ENCODE measurements around the gene LAPTM4A.

The LAPTM4A gene

DNA sequence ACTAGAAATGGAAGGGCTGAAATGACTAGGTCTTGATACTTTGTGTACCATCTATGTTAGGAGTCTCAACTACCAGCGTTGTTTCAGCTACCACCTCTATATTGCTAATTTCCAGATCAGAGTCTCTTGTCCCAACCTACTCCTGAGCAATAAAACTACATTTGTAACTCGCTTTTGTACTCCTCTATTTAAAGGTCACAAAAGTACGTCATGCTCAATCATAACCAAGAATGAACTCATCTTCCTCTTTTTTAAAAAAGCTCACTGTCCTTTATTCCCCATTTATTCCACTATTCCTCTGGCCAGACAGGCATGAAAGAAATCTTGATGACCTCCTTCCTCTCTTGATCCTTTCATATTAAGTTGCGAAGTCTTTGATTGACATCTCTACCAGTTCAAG, 27.7 kb downstream of the LAPTM4A start:
- no peak for DNase-seq (ENCODE audit: low read depth in 1 of 2, low spot score in 1 of 2)

DNA sequence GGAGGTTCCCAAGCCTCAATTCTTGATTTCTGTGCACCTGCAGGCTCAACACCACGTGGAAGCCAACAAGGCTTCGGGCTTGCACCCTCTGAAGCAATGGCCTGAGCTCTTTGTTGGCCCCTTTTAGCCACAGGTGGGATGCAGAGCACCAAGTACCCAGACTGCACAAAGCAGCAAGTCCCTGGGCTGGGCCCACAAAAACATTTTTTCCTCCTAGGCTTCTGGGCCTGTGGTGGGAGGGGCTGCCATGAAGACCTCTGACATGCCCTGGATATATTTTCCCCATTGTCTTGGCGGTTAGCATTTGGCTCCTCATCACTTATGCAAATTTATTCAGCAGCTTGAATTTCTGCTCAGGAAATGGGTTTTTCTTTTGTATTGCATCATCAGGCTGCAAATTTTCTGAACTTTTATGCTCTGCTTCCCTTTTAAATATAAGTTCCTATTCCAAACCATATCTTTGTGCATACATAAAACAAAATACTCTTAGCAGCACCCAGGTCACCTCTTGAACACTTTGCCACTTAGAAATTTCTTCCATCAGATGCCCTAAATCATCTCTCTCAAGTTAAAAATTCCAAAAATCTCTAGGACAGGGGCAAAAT, 29.9 kb downstream of the LAPTM4A start:
- no peak for DNase-seq (ENCODE audit: low read depth in 1 of 2, low spot score in 1 of 2)

DNA sequence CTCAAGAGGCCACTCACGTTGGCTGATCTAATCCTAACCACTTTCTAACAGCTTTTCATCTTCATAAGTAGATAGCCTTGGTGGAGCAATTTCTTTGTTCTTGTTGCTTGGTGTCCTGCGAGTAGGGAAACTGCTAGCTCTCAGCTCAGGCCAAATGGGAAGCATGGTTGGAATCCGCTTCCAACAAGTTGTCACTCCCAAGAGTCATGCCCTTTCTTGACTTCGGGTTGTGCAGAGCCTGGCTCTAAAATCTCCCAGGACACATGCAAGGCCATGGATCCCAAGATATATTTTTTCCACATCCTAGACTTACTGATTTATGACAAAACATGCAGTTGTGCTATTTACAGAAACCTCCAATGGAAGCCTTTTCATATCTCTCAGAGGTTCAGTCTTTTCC, 31.7 kb downstream of the LAPTM4A start:
- DNase-seq (ENCODE audit: low read depth in 1 of 2, low spot score in 1 of 2) = no peak

DNA sequence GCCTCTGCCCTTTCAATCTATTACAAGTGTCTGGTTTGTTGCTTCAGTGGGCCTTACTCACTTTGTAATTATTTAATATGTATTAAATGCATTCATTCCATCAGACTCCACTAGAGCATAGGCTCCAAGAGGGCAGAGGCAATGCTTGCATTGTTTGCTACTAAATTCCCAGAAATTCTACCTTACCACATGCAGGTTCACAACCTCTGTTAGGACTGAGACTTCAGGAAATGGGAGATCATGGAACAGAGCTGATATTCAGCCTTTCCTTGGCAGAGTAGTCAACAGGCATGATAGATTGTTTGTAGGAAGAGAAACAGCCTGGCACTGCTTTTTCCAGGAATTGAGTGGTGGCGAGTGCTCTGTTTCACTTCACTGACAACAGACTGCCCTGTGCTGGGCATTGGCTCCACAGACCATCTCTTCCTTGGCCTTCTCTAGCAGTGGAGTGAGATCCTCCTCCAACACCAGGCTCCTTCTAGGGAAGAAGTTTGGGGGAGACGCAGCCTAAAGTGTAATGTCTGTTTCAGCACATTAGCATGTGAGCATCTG, 32.8 kb downstream of the LAPTM4A start:
- no peak for DNase-seq (ENCODE audit: low read depth in 1 of 2, low spot score in 1 of 2)

DNA sequence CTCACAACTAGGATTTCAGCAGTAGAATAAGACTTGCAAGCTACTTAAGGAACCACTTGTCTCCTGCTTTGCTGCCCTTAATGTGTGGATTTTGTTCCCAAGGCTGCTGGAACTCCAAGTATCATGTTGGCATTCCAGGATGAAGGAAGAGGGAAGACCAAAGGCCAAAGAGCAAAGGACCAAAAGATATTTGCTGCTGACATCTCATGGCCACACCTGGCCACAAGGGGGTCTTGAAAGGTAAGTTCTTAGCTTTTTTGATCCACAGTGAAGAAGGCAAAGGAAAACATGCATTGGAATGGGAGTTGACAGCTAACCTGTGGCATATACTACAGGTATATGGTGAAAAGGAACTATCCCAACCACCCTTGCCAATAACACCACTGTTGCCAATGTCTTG, 35.1 kb downstream of the LAPTM4A start:
- DNase-seq (ENCODE audit: low read depth in 1 of 2, low spot score in 1 of 2) = no peak

DNA sequence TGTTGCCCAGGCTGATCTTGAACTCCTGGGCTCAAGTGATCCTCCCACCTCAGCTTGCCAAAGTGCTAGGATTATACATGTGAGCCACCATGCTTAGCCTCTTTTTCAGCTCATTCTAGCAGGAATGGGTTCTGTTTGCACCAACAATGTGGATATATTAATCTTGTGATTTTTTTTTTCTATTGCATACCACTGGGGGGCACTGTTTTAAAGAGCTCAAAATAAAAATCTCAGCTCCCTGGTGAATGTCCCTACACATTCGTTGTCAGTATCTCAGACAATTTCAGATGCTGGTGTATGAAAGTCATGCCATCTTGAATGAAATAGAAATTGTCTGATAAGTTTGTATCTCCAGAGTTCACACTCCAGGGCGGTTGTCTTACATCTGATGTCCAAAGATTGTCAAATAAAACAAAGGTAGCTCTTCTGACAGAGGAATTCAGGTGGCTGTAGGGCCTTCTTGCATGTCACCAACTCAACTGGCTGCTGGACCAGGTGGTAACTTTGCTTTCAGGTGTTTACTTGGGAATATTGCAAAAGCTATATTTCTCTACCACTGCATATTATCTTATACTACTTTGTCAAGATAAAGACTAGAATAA, 35.8 kb downstream of the LAPTM4A start:
- DNase-seq (ENCODE audit: low read depth in 1 of 2, low spot score in 1 of 2) = no peak

DNA sequence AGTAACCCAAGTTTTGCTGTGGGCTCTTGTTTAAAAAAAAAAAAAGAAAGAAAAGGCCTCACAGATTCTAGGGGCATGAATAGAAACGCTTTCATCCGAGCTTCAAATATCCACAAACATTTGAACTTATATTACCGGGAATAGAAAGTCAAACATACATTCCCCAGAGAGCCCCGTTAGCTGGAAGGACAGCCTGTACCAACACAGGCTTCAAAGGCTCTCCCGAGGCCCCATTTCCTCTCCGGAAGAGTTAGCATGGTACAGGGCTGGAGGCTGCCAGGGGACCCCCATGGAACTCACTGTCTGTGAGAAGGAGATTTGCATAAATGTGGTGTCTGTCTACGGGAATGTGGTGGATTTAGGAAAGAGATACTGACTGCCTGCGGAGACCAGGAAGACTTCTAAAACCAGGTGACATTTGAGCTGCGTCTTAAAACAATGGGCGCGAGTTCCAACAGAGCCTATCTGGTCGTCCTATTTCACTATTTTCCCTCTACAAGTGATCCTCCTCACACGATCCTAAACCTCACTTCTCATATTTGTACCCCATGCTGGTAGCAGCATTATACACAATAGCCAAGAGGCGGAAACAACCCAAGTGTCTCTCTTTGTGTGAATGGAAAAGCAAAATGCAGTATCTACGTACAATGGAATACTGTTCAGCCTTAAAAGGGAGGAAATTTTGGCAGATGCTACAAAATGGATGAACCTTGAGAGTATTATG, 38.1 kb downstream of the LAPTM4A start:
- no peak for DNase-seq (ENCODE audit: low read depth in 1 of 2, low spot score in 1 of 2)

DNA sequence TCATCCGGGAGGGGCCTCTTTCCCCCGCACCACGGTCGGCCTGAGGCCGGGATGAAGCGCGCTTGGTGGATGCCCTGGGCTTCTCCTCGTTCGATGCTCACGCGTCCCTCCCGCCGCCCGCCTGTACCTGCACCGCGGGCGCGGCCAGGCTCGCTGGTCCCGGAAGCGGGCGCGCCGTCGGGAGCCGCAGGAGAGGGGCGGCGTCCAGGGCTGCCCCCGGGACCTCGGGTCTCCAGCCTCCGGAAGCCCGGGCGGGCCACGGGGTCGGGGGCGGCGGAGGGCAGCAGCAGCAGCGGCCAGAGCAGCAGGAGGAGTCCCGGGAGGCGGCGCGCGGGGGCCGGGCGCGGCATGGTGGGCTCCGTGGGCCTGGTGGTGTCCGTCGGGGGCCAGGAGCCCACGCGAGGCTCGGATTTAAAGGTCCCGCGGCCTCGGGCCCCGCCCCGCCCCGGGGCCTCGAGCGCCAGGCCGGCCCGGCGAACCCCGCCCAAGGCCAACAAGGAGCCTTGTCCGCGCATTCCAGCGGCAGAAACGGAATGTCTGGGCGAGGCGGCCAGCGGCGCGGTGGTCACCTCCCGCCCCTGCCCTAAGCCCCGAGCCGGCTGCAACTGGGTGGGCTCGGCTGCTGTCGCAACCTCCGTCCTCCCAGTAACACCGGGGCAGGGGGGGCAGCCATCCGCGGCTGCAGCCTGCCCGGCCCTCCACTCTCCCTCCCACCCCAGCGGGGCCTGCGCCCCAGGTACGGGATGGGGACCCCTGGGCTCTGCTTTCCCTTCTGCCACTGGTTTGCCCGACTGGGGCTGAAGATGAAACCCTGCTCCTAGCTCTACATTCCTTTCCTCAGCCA, 38.9 kb downstream of the LAPTM4A start, which contains the start of gene MATN3:
MATN3 (minus strand) TSS at position 387 of the 844 bp plus-strand sequence; CDS start at position 350, 37 bp downstream.
- DNase-seq (ENCODE audit: low read depth in 1 of 2, low spot score in 1 of 2) = no peak

DNA sequence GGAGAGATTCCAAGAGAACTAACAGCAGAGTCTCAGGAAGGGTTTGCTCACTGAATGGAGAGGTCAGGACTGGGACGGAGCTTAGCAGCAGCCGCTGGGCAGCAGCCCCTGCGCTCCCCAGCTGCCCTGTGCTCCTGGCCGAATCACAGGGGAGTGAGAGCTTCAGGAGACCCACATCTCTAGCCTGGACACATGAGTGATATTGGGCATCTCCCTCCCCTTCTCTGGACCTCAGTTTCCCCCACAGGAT, 39.5 kb downstream of the LAPTM4A start:
- no peak for DNase-seq (ENCODE audit: low read depth in 1 of 2, low spot score in 1 of 2)

DNA sequence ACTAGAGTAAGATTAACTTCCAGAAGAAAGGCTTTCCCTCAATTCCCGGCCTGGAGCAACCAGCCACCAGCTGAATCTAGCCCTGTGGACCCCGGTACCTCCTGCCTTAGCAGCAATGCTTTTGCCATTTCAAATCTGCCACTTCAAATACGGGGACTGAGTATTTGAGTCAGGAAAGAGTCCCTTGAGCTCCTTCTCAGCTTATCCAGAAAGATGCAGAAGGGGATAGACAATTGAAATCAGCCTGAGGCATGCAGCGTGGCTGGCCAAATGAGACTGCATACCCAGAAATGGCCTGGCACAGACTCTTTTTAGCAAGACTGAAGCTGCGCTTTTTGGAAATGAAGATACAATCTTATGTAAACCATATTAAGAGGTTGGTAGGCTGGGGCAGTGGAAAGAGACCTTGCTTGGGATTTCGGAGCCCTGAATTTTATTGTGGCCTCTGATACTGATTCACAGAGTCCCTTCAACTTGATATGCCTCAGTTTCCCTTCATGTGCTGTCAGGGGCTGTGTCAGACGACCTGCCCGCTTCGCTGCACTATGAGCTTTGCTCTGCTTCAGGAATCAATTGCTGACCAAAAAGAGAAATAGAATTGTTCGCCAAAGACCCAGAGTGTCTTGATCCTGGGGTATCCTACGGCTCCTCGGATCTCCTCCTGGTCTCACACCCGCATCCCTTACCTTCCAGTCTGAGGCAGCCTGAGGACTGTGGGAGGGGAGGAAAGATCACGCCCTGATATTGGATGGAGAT, 40.0 kb downstream of the LAPTM4A start:
- no peak for DNase-seq (ENCODE audit: low read depth in 1 of 2, low spot score in 1 of 2)

DNA sequence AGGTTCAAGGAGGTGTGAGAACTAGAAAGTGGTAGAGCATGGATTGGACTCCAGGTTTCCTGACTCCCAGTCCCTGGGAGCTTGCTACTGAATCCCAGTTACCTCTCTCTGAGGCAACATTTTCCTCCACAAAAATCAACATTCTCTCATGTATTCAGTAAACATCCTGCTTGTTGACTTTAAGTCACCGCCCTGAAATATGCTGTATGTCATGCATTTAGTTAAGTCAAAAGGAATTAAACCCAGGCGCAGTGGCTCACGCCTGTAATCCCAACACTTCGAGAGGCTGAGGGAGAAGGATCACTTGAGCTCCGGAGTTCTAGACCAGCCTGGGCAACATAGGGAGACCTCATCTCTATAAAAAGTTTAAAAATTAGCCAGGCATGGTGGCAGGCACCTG, 42.7 kb downstream of the LAPTM4A start:
- no peak for DNase-seq (ENCODE audit: low read depth in 1 of 2, low spot score in 1 of 2)

DNA sequence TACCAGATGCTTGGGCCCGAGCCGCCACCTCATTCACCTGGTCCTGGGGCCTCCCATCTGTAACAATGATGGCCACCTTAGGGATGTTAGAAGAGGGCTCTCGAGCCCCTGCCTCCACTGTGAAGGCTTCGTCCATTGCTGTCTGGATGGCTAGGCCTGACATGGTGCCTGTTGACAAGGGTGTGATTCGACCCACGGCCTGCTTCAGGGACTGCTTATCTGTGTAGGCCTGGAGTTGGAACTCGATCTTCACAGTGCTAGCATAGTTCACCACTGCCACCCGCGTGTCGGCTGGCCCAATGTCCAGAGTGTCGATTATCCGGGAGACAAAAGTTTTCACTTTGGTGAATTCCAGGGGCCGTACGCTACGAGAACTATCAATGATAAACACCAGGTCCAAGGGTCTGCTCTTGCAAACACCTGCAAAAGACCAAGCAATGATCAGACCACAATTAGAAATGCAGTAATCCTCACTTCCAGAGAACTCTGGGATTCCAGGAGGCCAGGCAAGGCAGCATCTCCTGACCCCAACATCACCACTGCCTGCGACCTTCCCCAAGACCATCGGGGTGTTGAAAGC, 45.4 kb downstream of the LAPTM4A start:
- DNase-seq (ENCODE audit: low read depth in 1 of 2, low spot score in 1 of 2) = no peak

DNA sequence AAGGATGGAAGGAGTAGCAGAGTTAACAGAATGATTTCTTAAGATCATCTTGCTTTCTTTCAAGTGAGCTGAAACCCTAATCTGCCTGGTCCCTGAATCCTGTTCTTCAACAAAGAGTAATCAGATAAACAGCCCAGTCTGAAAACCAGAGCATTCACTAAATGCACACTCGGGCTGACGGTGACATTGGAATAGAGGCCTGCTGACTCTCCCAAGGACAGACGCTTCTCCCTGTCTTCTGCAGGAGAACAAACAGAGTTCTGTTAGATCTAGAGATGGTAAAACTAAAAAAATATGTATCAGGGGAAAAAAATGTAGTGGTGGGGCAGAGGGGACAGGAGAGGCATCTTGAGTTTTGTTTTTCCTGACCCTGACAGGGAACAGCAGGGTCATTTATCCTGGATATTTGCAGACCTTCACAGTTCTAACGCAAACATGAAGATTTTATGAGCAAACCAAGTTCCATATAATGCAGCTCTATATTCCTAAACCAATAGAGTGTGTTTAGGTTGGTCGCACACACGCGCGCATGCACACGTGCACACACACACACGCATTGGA, 46.3 kb downstream of the LAPTM4A start:
- DNase-seq (ENCODE audit: low read depth in 1 of 2, low spot score in 1 of 2) = no peak

DNA sequence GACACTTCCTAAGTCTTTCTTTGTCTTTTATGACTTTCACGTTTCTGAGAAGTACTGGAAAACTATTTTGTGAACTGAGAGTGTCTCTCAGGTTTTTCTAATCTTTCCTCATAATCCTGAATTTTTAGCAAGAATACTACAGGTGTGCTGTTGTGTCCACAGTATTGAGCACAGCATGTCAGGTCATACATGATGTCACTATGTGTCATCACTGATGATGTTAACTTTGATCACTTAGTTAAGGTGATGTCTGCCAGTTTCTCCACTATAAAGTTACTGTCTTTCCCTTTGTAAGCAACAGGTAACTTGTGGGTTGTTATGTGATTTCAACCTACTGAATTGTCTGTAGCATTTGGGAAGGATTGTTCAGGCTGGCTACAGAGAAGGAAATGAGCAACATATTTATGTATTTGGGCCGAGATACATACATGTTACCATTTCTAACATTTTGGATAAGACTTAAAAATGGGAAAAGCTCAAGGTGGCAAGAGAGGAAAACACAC, 50.0 kb downstream of the LAPTM4A start:
- DNase-seq (ENCODE audit: low read depth in 1 of 2, low spot score in 1 of 2) = no peak

DNA sequence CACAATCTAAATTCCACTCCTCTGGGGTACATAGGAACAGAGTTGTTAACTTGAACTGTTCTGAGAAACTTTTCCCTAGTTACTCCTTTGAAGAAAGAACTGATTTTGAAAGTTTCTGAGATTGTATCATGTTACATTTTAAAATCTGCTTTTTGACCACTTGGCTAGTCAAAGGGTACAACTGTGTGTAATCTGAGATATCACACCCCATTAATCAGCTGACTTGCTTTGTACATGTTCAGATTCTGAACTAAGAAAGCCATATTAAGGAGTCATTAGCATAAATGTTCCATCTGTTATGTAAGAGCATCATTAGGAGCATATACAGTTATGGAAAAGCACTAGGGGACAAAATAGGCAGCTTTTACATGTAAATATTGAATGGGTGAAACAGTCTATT, 57.7 kb downstream of the LAPTM4A start:
- DNase-seq (ENCODE audit: low read depth in 1 of 2, low spot score in 1 of 2) = no peak

DNA sequence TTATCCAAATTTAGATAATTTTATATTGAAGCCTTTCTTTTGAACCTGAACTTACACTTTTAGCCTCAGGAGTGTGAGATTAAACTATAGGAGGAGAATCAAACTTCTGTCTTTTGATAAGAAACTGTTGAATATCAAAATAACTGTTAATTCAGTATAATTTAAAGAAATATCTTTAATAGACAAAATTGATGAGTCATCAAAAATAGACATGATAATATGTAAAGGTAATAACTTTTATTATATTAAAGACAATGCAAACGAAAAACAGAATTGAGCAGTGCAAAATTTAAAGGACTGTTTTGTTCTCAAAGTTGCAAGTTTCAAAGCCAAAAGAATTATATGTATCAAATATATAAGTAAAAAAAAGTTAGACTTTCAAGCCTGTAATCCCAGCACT, 59.5 kb downstream of the LAPTM4A start:
- DNase-seq (ENCODE audit: low read depth in 1 of 2, low spot score in 1 of 2) = no peak

DNA sequence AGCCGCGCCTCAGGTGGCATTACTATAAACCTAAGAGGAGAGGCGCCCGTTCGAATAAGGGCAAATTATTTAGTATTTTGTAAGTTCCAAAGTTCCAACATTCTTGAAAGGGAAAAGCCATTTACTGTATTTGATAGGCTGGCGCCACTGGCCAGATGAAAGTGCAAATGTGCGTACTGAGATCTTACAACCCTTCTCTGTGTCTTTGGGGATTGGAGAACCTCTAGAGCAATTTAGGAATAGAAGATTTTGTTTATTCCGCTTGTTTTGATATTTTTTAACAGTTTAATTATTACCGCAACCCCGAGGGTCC, 61.1 kb downstream of the LAPTM4A start:
- no peak for DNase-seq (ENCODE audit: low read depth in 1 of 2, low spot score in 1 of 2)

DNA sequence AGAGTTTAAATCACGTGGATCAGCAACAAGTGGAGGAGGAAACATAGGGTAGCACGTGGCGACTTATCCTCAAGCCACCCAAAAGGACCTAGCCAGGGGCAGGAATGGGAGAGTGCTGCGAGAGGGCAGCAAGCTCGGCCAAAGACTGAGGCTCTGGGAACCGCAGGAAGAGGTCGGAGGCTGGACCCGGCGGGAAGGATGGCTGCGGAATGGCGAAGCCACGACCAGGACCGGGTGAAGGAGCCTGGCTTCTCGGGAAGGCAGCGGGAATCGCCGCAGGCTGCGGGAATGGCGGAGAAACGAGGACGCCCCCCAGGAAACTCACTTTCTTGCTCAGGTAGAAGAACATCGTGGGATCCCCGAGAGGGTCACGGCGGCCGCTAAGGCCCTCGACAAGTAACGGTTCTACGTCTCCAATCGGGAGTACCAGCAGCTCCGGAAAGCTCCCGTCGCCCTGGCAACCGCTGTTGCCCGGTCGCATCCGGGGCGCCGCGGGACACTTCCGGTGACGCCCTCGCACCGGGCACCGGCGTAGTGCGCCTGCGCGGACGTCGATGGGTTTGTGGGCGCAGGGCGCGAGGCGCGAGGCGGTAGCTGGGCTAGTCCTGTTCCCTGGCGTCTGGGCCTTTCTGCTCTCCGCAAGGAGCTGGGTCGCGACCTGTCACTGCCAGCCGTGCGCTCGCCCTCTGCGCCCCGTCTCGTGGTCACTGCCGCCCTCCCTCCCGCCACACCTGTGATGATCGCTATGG, 61.6 kb downstream of the LAPTM4A start, which contains the start of gene WDR35:
WDR35 (minus strand) TSS at position 439 of the 749 bp plus-strand sequence; CDS start at position 349, 90 bp downstream.
- peak; percentile 79 to 83 for DNase-seq (ENCODE audit: low read depth in 1 of 2, low spot score in 1 of 2)

DNA sequence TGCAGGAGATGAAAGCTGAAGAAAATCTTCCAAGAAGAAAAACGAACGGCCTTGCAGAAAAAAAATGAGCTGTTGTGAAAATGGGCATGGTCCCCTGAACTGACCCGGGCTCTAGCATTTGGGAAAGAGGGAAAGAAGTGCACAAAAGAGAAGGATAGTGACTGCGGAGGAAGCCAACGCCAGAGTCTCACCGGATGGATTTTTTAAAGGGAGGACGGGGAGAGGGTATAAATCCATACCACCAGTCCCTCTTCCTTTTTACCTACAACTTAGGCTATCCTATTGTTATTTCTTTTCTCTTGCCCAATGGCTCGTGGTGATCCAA, 62.1 kb downstream of the LAPTM4A start:
- DNase-seq (ENCODE audit: low read depth in 1 of 2, low spot score in 1 of 2) = no peak

DNA sequence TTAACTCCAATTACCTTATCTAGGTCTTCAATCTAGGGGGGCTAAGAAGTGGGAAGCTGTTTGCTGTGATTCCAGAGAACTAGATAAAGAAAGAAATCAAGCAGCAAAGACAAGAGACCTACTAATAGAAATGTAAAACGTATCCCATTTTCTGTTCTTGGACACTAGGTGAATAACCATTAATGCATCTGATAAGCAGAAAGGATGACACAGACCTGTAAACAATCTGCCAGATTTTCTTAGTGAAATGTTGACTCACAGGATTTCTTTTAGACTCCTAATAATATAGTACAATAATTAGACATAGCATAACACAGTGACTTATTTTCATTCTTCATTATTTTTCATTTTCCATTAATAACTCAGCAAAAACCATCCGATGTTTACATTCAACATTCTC, 62.8 kb downstream of the LAPTM4A start:
- no peak for DNase-seq (ENCODE audit: low read depth in 1 of 2, low spot score in 1 of 2)

Data from activated T-helper 1 cell treated with anti-CD3 and anti-CD28 coated beads, Interleukin-2, amount 50 U/mL, for 16 hours (primary cell).